ENCODE data around the gene HENMT1.
"Not testable (repeated sequence)": the region's sequence is repeated elsewhere in the genome, so short reads cannot be mapped to it uniquely, and the experiment has no call there.

The HENMT1 gene

GRCh38 chr1:108691128-108691941, 30.4 kb upstream of the HENMT1 start:
- TF ChIP-seq SPI1 (IDR thresholded peaks at IDR 0.05; ENCODE audit: borderline replicate concordance, low read depth): no peak
- no peak for TF ChIP-seq GABPA (IDR thresholded peaks at IDR 0.05; ENCODE audit: low read depth)
- TF ChIP-seq POLR2AphosphoS5 (IDR thresholded peaks at IDR 0.05; ENCODE audit: low read depth): no peak
- no peak for TF ChIP-seq CTCF (IDR thresholded peaks at IDR 0.05; ENCODE audit: insufficient read depth, low read length)
- no peak for TF ChIP-seq REST (IDR thresholded peaks at IDR 0.05; ENCODE audit: insufficient replicate concordance, low read depth)
- H3K4me3 ChIP-seq (replicated peaks; ENCODE audit: insufficient read depth, low read length): peak overlapping the region; percentile 88
- H3K27ac ChIP-seq (replicated peaks): peak overlapping the region; percentile 96
- no peaks in the 10 kb centered on the region for H3K27me3 ChIP-seq (ENCODE audit: insufficient read depth, poor library complexity, severe bottlenecking)
- DNase-seq (ENCODE audit: low read depth in 1 of 2, low spot score in 1 of 2): no peak

GRCh38 chr1:108686614-108687313, 25.9 kb upstream of the HENMT1 start:
- Histone ChIP-seq H3K27me3 (ENCODE audit: insufficient read depth, poor library complexity, severe bottlenecking) (no peaks in the 10 kb centered on the region), H3K27ac (replicated peaks) (no peak overlapping the region), H3K4me3 (replicated peaks; ENCODE audit: insufficient read depth, low read length) (no peak overlapping the region)
- no peak for TF ChIP-seq POLR2AphosphoS5 (IDR thresholded peaks at IDR 0.05; ENCODE audit: low read depth)
- no peak for TF ChIP-seq CTCF (IDR thresholded peaks at IDR 0.05; ENCODE audit: insufficient read depth, low read length)
- TF ChIP-seq REST (IDR thresholded peaks at IDR 0.05; ENCODE audit: insufficient replicate concordance, low read depth): no peak
- no peak for TF ChIP-seq SPI1 (IDR thresholded peaks at IDR 0.05; ENCODE audit: borderline replicate concordance, low read depth)
- no peak for TF ChIP-seq GABPA (IDR thresholded peaks at IDR 0.05; ENCODE audit: low read depth)
- no peak for DNase-seq (ENCODE audit: low read depth in 1 of 2, low spot score in 1 of 2)

- Histone ChIP-seq H3K4me3 (replicated peaks; ENCODE audit: insufficient read depth, low read length) (no peak overlapping the region), H3K27me3 (ENCODE audit: insufficient read depth, poor library complexity, severe bottlenecking) (no peaks in the 10 kb centered on the region), H3K27ac (replicated peaks) (no peak overlapping the region)
- no peak for TF ChIP-seq CTCF (IDR thresholded peaks at IDR 0.05; ENCODE audit: insufficient read depth, low read length)
- no peak for TF ChIP-seq GABPA (IDR thresholded peaks at IDR 0.05; ENCODE audit: low read depth)
- TF ChIP-seq REST (IDR thresholded peaks at IDR 0.05; ENCODE audit: insufficient replicate concordance, low read depth): no peak
- no peak for DNase-seq (ENCODE audit: low read depth in 1 of 2, low spot score in 1 of 2)
Observed at GRCh38 chr1:108685529-108685928, 24.6 kb upstream of the HENMT1 start.

- DNase-seq (ENCODE audit: low read depth in 1 of 2, low spot score in 1 of 2); H3K27ac ChIP-seq (replicated peaks); H3K27me3 ChIP-seq (ENCODE audit: insufficient read depth, poor library complexity, severe bottlenecking); H3K4me3 ChIP-seq (replicated peaks; ENCODE audit: insufficient read depth, low read length): not testable (repeated sequence)
Observed at GRCh38 chr1:108681701-108682100, 20.8 kb upstream of the HENMT1 start.
